WTC11 (cell line): Measurements from ENCODE around the gene LRMDA.

Experiments used
- AFF4 ChIP-seq: sonication (generic); formaldehyde crosslinking; IDR thresholded peaks from 2 replicates; pipeline ENCODE4 v1.8.1; 2023; ENCODE audit warnings: mild to moderate bottlenecking, missing genetic modification reagents, borderline replicate concordance
- CTCF ChIP-seq: fragments of 200-600 bp; IDR thresholded peaks from 2 replicates; pipeline ENCODE4 v1.8.0; 2022; ENCODE audit warnings: antibody characterized with exemption
- E2F1 ChIP-seq: sonication (generic); formaldehyde crosslinking; IDR thresholded peaks from 2 replicates; pipeline ENCODE4 v1.8.0; 2022; ENCODE audit warnings: mild to moderate bottlenecking, missing genetic modification reagents
- IRF2 ChIP-seq: sonication (generic); formaldehyde crosslinking; IDR thresholded peaks from 2 replicates; pipeline ENCODE4 v1.8.0; 2022; ENCODE audit warnings: low read depth, missing genetic modification reagents, borderline replicate concordance
- MXD4 ChIP-seq: fragments of 250-450 bp; sonication (Bioruptor Pico); IDR thresholded peaks from 2 replicates; pipeline ENCODE4 v1.8.0; 2021; ENCODE audit warnings: mild to moderate bottlenecking, moderate library complexity, borderline replicate concordance
- RORB ChIP-seq: fragments of 250-450 bp; sonication (Bioruptor Pico); IDR thresholded peaks from 2 replicates; pipeline ENCODE4 v1.9.0; 2021; ENCODE audit warnings: mild to moderate bottlenecking
- SP1 ChIP-seq: sonication (generic); formaldehyde crosslinking; conservative IDR thresholded peaks from 2 replicates; pipeline ENCODE4 v1.8.1; 2022; ENCODE audit warnings: missing genetic modification reagents
- ZNF317 ChIP-seq: sonication (generic); formaldehyde crosslinking; IDR thresholded peaks from 2 replicates; pipeline ENCODE4 v1.8.1; 2023; ENCODE audit warnings: low read depth, mild to moderate bottlenecking, moderate library complexity, missing genetic modification reagents, borderline replicate concordance

GRCh38 chr10:76255241-76255640 lies 823.8 kb downstream of the LRMDA start:
- TF ChIP-seq CTCF (no peak), E2F1 (CRISPR knock-in tag) (no peak), IRF2 (no peak), RORB (no peak), SP1 (no peak), AFF4 (CRISPR knock-in tag) (no peak), MXD4 (CRISPR knock-in tag) (no peak), ZNF317 (CRISPR knock-in tag) (no peak)
